WTC11 (cell line): Measurements from ENCODE around the gene PPDPF.

Experiments
- CTCF ChIP-seq: fragments of 200-600 bp; IDR thresholded peaks from 2 replicates; pipeline ENCODE4 v1.8.0; 2022; ENCODE audit warnings: antibody characterized with exemption
- E2F5 ChIP-seq: sonication (generic); formaldehyde crosslinking; IDR thresholded peaks from 2 replicates; pipeline ENCODE4 v1.8.1; 2022; ENCODE audit warnings: mild to moderate bottlenecking, moderate library complexity, missing genetic modification reagents
- ERG ChIP-seq: fragments of 250-450 bp; sonication (Bioruptor Pico); IDR thresholded peaks from 2 replicates; pipeline ENCODE4 v1.8.0; 2021; ENCODE audit warnings: mild to moderate bottlenecking
- JUN ChIP-seq: sonication (generic); formaldehyde crosslinking; IDR thresholded peaks from 2 replicates; pipeline ENCODE4 v1.8.0; 2023; ENCODE audit warnings: mild to moderate bottlenecking, missing genetic modification reagents
- KAT7 ChIP-seq: sonication (generic); formaldehyde crosslinking; IDR thresholded peaks from 2 replicates; pipeline ENCODE4 v1.8.1; 2023; ENCODE audit warnings: missing genetic modification reagents, mild to moderate bottlenecking, borderline replicate concordance
- NFYB ChIP-seq: sonication (generic); formaldehyde crosslinking; conservative IDR thresholded peaks from 2 replicates; pipeline ENCODE4 v1.8.0; 2022; ENCODE audit warnings: low read depth, missing genetic modification reagents
- SP1 ChIP-seq: sonication (generic); formaldehyde crosslinking; conservative IDR thresholded peaks from 2 replicates; pipeline ENCODE4 v1.8.1; 2022; ENCODE audit warnings: missing genetic modification reagents
- USF2 ChIP-seq: sonication (generic); formaldehyde crosslinking; IDR thresholded peaks from 2 replicates; pipeline ENCODE4 v1.8.1; 2023; ENCODE audit warnings: mild to moderate bottlenecking, missing genetic modification reagents, moderate library complexity

GRCh38 chr20:63505723-63506122 lies 14.8 kb upstream of the PPDPF start:
- TF ChIP-seq CTCF = no peak
- TF ChIP-seq NFYB = no peak
- TF ChIP-seq ERG (CRISPR knock-in tag) = no peak
- no peak for TF ChIP-seq SP1 (CRISPR knock-in tag)
- TF ChIP-seq KAT7 = no peak
- TF ChIP-seq E2F5 (CRISPR knock-in tag) = no peak
- no peak for TF ChIP-seq USF2 (CRISPR knock-in tag)
- no peak for TF ChIP-seq JUN (CRISPR knock-in tag)
